OCI-M1 (cell line): ENCODE data around the gene CSRP2.

ENCODE experiments used
- DNase-seq: peaks from one replicate; lab custom pipeline; 2025; lab: John Stamatoyannopoulos, UW

The CSRP2 gene

DNA sequence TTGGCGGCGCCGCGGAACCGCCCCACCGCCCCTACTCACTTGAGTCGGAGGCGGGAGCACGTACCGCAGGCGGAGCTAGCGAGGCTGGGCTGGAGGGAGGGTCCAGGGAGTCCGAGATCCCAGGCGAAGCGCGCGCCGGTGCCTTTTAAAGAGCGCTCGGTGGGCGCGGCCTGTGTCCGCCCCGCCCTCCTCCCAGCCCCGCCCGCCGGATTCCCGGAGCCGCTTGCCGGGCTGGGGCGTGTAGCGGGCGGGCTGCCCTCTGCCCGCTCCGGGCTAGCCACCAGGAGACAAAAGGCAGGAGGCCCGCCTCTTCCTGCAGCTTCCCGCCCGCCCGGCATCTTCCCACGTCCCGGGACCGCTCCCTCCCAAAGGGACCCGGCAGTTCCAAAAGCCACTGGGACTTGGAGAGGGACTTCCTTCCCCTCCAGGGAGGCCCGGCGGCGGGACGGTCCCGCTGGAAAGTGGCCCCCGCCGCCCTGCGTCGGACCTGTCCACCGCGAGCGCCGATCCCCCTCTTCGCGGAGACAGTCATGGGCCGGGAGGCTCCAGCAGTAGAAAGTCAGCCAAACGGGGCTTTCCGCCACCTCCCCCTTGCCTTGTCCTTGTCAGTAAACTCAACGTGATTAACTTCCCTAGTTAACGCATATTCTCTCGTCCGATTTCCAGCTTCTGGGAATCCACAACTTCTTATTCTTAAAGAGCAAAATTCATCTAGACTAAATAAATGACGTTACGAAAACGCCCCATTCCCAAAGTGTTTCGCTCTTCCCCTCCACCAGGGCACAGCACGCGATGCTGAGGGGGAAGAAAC, at the start of gene CSRP2:
Gene CSRP2 (minus strand): TSS at position 121 of the 811 bp plus-strand sequence. CDS start 12,759 bp downstream, outside the sequence.
- DNase-seq, result peak; percentile 77

- peak; percentile 76 for DNase-seq
These were observed 48.5 kb upstream of the CSRP2 start for GRCh38 chr12:76927170-76927784.

- DNase-seq, result no peak
These were observed 46.3 kb upstream of the CSRP2 start for GRCh38 chr12:76925135-76925534.

DNA sequence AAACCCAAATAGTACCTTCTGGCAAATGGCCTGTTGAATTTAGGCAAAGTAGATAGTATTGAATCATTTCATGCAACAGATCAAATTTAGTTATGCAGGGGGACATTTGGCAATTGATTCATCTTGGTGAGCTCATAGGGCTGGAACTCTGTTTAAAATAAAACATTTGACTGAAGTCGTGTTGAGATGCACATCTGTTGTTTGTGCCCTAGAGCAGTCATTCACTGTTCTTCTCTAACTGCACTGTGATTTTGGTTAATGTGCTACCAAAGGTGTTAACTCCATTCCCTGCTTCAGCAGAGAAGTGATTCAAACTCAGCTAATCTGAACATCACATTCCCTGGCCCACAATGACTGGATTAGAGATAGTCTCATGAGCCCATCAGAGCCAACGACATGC, 44.0 kb upstream of the CSRP2 start:
- DNase-seq, result no peak

DNA sequence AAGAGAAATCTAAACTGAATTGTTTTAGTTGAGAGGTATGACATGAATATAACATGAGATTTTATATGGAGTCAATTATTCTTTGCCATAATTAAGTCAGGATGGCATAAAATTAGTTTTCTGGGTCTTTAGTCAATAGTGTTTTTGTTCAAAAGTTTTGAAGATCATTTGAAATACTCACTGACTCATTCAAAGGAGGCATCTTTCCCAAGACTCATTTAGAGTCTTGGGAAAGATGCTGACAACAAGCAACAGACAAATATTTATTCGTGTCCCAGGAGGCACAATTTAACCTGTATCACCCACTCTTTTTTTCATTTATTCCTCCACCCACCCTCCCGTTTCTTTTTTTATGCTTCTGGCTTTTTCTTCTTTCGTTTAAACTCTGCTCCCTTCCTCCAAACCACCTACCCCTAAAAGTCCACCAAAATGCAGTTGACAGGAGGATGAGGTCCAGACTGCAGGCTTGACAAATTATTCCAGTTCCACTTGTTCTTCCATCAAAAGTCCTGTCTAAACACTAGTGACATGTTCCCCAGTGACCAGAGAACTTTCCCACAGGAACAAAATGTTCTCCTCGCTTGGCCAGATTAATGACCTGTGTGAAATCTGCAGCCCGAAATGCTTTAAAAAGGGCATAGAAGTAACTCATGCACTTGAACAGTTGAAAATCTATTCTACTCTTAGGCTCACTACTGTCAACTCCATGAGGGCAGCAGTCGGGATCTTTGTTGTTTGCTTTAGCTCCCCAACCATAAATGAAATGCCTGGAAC, 43.3 kb upstream of the CSRP2 start:
- DNase-seq, result no peak

DNA sequence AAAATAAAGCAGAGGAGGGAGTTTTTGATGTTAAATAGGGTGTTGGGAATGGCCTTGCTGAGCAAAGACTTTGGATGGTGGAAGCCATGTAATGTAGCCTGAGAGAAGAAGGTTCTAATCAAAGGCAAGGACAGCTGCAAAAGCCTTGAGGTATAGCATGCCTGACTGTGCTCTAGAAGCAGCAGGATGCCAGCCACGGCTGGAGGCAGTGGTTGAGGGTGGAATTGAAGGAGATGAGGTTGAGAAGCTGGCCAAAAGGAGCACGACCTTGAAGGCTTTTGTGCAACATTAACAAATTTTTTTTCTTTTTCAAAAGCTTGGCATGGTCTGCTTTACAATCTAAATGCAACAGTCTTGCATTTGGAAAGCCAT, 42.3 kb upstream of the CSRP2 start:
- no peak for DNase-seq

GRCh38 chr12:76920172-76921099, 41.6 kb upstream of the CSRP2 start:
- DNase-seq, result no peak

- DNase-seq, result no peak
These were observed 40.8 kb upstream of the CSRP2 start for GRCh38 chr12:76919383-76920171.

DNA sequence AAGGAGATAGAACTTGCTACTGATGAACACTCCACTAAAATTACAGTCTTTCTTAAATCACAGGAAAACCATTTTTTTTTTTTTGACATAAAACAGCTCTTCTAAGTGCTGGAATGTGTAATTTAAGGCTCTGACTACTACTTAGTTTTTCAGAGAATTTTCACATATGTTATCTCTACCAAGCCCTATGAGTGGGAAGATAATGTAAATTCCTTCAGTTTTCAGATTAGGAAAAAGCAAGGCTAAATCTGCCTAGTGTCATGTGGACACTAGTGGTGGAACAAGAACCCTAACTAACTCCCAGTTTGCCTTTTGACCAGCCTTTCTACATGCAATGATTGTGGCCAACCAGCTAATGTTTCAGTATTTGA, 37.3 kb upstream of the CSRP2 start:
- no peak for DNase-seq

- DNase-seq, result no peak
These were observed 36.7 kb upstream of the CSRP2 start for GRCh38 chr12:76915361-76916169.

DNA sequence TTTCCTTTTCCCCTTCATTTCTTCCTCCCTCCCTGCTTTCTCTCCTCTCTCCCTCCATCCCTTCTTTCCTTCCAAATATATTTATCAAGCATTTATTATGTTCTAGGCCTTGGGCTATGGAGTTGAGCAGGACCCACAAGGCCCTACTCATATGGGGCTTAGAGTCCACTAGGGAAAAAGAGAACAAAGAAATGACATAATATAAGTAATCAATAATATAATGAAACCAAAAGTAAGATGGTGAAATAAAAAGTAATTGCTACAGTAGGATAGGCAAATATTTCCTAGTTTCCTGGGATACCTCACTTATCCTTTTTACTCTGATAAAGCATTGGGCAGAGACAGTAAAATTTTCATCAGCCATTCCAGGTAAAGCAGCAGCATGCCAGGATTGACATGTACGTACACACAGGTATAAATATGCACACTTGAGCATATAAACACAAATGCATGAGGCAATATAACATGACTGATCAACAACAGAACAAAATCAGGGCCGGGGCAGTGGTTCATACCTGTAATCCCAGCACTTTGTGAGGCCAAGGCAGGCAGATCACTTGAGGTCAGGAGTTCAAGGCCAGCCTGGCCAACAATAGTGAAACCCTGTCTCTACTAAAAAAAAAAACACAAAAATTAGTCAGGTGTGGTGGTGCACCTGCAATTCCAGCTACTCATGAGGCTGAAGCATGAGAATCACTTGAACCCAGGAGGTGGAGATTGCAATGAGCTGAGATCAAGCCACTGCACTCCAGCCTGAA, 35.5 kb upstream of the CSRP2 start:
- DNase-seq, result no peak

- DNase-seq, result no peak
These were observed 30.5 kb upstream of the CSRP2 start for GRCh38 chr12:76909290-76909689.

- DNase-seq, result no peak
These were observed 29.6 kb upstream of the CSRP2 start for GRCh38 chr12:76908303-76909017.

- DNase-seq, result no peak
These were observed 23.0 kb upstream of the CSRP2 start for GRCh38 chr12:76901628-76902380.

- no peak for DNase-seq
These were observed 20.7 kb upstream of the CSRP2 start for GRCh38 chr12:76899522-76899921.

- no peak for DNase-seq
These were observed 19.6 kb upstream of the CSRP2 start for GRCh38 chr12:76898442-76898841.

- DNase-seq, result no peak
These were observed 17.5 kb upstream of the CSRP2 start for GRCh38 chr12:76896274-76896673.

- no peak for DNase-seq
These were observed 17.0 kb upstream of the CSRP2 start for GRCh38 chr12:76895796-76896195.
